Tibial artery (tissue), 4 donors: ENCODE results near the gene TMEM14A.
"Not testable (repeated sequence)": the region's sequence is repeated elsewhere in the genome, so short reads cannot be mapped to it uniquely, and the experiment has no call there.

Experiments used
- DNase-seq, 2 donors: peaks; one replicate each; pipeline ENCODE4 v3.0.0-alpha.2; 2019
- H3K27ac ChIP-seq, 2 donors: fragments of 200-600 bp; sonication (generic) in 1 of 2; 1 replicate in 1 of 2; 2 replicates in 1 of 2; pipeline ENCODE4 v1.5.1; 2018 to 2019; ENCODE audit warnings: mild to moderate bottlenecking in 1 of 2
- H3K27me3 ChIP-seq, 2 donors: fragments of 200-600 bp; sonication (generic) in 1 of 2; one replicate each; pipeline versions ENCODE4 v1.5.1 to v1.6.0; 2016 to 2019
- H3K36me3 ChIP-seq, 3 donors: fragments of 200-600 bp; sonication (generic) in 2 of 3; one replicate each; pipeline ENCODE4 v1.5.1; 2016 to 2019; ENCODE audit warnings: mild to moderate bottlenecking in 2 of 3
- H3K4me1 ChIP-seq, 4 donors: fragments of 200-600 bp; sonication (generic) in 2 of 4; 1 replicate in 3 of 4; 2 replicates in 1 of 4; pipeline ENCODE4 v1.5.1; 2016 to 2019
- H3K4me3 ChIP-seq, 2 donors: fragments of 200-600 bp; sonication (generic) in 1 of 2; 1 replicate in 1 of 2; 2 replicates in 1 of 2; pipeline ENCODE4 v1.5.1; 2018 to 2019; ENCODE audit warnings: mild to moderate bottlenecking in 2 of 2
- H3K9me3 ChIP-seq, 3 donors: fragments of 200-600 bp; sonication (generic) in 1 of 3; one replicate each; pipeline ENCODE4 v1.5.1; 2016 to 2019
- CTCF ChIP-seq, 2 experiments: fragments of 200-600 bp in 1 of 2; fragments of 450-650 bp in 1 of 2; IDR thresholded peaks; one replicate each; pipeline ENCODE4 v1.5.1; 2017 to 2019; ENCODE audit warnings: antibody characterized with exemption in 2 of 2, mild to moderate bottlenecking in 1 of 2, moderate library complexity in 1 of 2
- intact Hi-C: fragments of 100-400 bp; cut with DNase I; formaldehyde crosslinking; loops from one replicate; pipeline ENCODE4 v1.15.0; 2023; ENCODE audit warnings: low total_unique reads

The TMEM14A gene

GRCh38 chr6:52712136-52712535 lies 41.2 kb downstream of the TMEM14A start:
- H3K4me1 ChIP-seq: no peaks in the 10 kb centered on the region
- no peak for DNase-seq
- TF ChIP-seq CTCF (IDR thresholded peaks at IDR 0.05): no peak
- no peaks in the 10 kb centered on the region for H3K27me3 ChIP-seq
- intact Hi-C loops: no loop called here
- H3K36me3 ChIP-seq: no peaks in the 10 kb centered on the region
- H3K27ac ChIP-seq: no peak overlapping the region
- H3K9me3 ChIP-seq: no peaks in the 10 kb centered on the region
- H3K4me3 ChIP-seq: no peak overlapping the region

- intact Hi-C loops, H3K9me3 ChIP-seq, H3K36me3 ChIP-seq, H3K4me3 ChIP-seq, H3K27me3 ChIP-seq, H3K4me1 ChIP-seq, H3K27ac ChIP-seq, DNase-seq: not testable (repeated sequence)
Measured at GRCh38 chr6:52714761-52715160, 43.8 kb downstream of the TMEM14A start.

GRCh38 chr6:52718550-52718949 lies 47.6 kb downstream of the TMEM14A start:
- intact Hi-C loops: no loop called here
- peaks cover 0 to 4% (median 1%) of the 10 kb centered on the region in 4 donors for H3K4me1 ChIP-seq
- DNase-seq: no peak
- TF ChIP-seq CTCF (IDR thresholded peaks at IDR 0.05): no peak
- H3K27me3 ChIP-seq: no peaks in the 10 kb centered on the region
- no peak overlapping the region for H3K4me3 ChIP-seq
- no peaks in the 10 kb centered on the region for H3K9me3 ChIP-seq
- H3K27ac ChIP-seq: no peak overlapping the region
- no peaks in the 10 kb centered on the region for H3K36me3 ChIP-seq

- intact Hi-C loops: no loop called here
Measured at GRCh38 chr6:52720321-52720720, 49.4 kb downstream of the TMEM14A start.

GRCh38 chr6:52724042-52724405 lies 53.1 kb downstream of the TMEM14A start:
- peak overlapping the region; percentile 52 to 77 for H3K27ac ChIP-seq
- DNase-seq: peak; percentile 37 to 68
- H3K9me3 ChIP-seq: no peaks in the 10 kb centered on the region
- H3K4me3 ChIP-seq: no peak overlapping the region
- no peaks in the 10 kb centered on the region for H3K27me3 ChIP-seq
- no peaks in the 10 kb centered on the region for H3K36me3 ChIP-seq
- no peak for TF ChIP-seq CTCF (IDR thresholded peaks at IDR 0.05)
- H3K4me1 ChIP-seq: peaks cover 0 to 36% (median 13%) of the 10 kb centered on the region in 4 donors
- intact Hi-C loops: no loop called here

More at GRCh38 chr6:52720321-52720720, 49.4 kb downstream of the TMEM14A start:
- TF ChIP-seq CTCF (IDR thresholded peaks at IDR 0.05): no peak
- no peaks in the 10 kb centered on the region for H3K36me3 ChIP-seq
- H3K9me3 ChIP-seq: no peaks in the 10 kb centered on the region
- no peak overlapping the region for H3K27ac ChIP-seq
- no peaks in the 10 kb centered on the region for H3K27me3 ChIP-seq
- H3K4me3 ChIP-seq: no peak overlapping the region
- peaks cover 0 to 19% (median 11%) of the 10 kb centered on the region in 4 donors for H3K4me1 ChIP-seq
- DNase-seq: no peak

GRCh38 chr6:52724406-52725121 lies 53.7 kb downstream of the TMEM14A start:
- Histone ChIP-seq H3K4me3 (no peak overlapping the region), H3K27me3 (no peaks in the 10 kb centered on the region), H3K4me1 (peaks cover 0 to 40% (median 15%) of the 10 kb centered on the region in 4 donors), H3K36me3 (no peaks in the 10 kb centered on the region), H3K9me3 (no peaks in the 10 kb centered on the region), H3K27ac (peak overlapping the region; percentile 52 to 77)
- peak; percentile 87 to 93 for DNase-seq
- intact Hi-C loops: no loop called here
- peak; percentile 40 to 49 for TF ChIP-seq CTCF (IDR thresholded peaks at IDR 0.05)
